Keratinocyte (primary cell): ENCODE data around the gene CABLES2. TPM values are rescaled to one million over a fixed set of nuclear protein-coding genes. Genes with fewer than 3 reads are reported as not detected.

Source experiments
- DNase-seq: peaks from one replicate; pipeline ENCODE4 v3.0.0-alpha.2; 2011; ENCODE audit warnings: low read depth, missing footprints, low spot score
- FAIRE-seq: peaks from 2 replicates; lab custom pipeline; 2011; peaks lifted over from hg19 to GRCh38; lab: Jason Lieb, UNC
- H2AFZ ChIP-seq: 2 replicates; pipeline ENCODE4 v1.6.0; 2012; ENCODE audit warnings: low read length, control low read depth, inconsistent platforms; ENCODE audit not compliant: control insufficient read depth
- H3K27ac ChIP-seq: 2 replicates; pipeline ENCODE4 v1.5.1; 2011; ENCODE audit warnings: low read length; ENCODE audit not compliant: control insufficient read depth, insufficient read depth
- H3K27me3 ChIP-seq: 3 replicates; pipeline ENCODE4 v1.6.0; 2011; ENCODE audit warnings: low read length; ENCODE audit not compliant: control insufficient read depth, insufficient read depth; ENCODE audit errors: extremely low read depth
- H3K36me3 ChIP-seq, 2 experiments: 2 replicates in 1 of 2; 3 replicates in 1 of 2; pipeline ENCODE4 v1.5.1; 2011; ENCODE audit warnings: low read length in 2 of 2, mild to moderate bottlenecking in 1 of 2; ENCODE audit not compliant: control insufficient read depth in 2 of 2, insufficient read depth in 2 of 2; ENCODE audit errors: extremely low read depth in 1 of 2
- H3K4me1 ChIP-seq: 3 replicates; pipeline ENCODE4 v1.5.1; 2011; ENCODE audit warnings: low read length; ENCODE audit not compliant: control insufficient read depth, insufficient read depth; ENCODE audit errors: extremely low read depth
- H3K4me2 ChIP-seq: 3 replicates; pipeline ENCODE4 v1.6.0; 2011; ENCODE audit warnings: low read depth, low read length; ENCODE audit not compliant: control insufficient read depth, insufficient read depth; ENCODE audit errors: extremely low read depth
- H3K4me3 ChIP-seq, 3 experiments: fragments of 200-600 bp in 1 of 3; sonication (generic) in 1 of 3; 2 replicates in 2 of 3; 3 replicates in 1 of 3; pipeline ENCODE4 v1.5.1; 2011 to 2016; ENCODE audit warnings: low read length in 3 of 3, mild to moderate bottlenecking in 3 of 3, control low read depth in 2 of 3, inconsistent platforms in 1 of 3, low read depth in 1 of 3, mixed read lengths in 1 of 3, mixed run types in 1 of 3, moderate library complexity in 1 of 3; ENCODE audit not compliant: control insufficient read depth in 2 of 3, insufficient read depth in 2 of 3; ENCODE audit errors: extremely low read depth in 1 of 3
- H3K79me2 ChIP-seq: 2 replicates; pipeline ENCODE4 v1.6.0; 2012; ENCODE audit warnings: low read length; ENCODE audit not compliant: control insufficient read depth, insufficient read depth
- H3K9ac ChIP-seq: 3 replicates; pipeline ENCODE4 v1.6.0; 2011; ENCODE audit warnings: low read length; ENCODE audit not compliant: control insufficient read depth, insufficient read depth; ENCODE audit errors: extremely low read depth
- H3K9me1 ChIP-seq: 3 replicates; pipeline ENCODE4 v1.6.0; 2011; ENCODE audit warnings: low read length; ENCODE audit not compliant: control insufficient read depth, insufficient read depth; ENCODE audit errors: extremely low read depth
- H3K9me3 ChIP-seq: 2 replicates; pipeline ENCODE4 v1.5.1; 2012; ENCODE audit warnings: low read depth, low read length; ENCODE audit not compliant: control insufficient read depth
- H4K20me1 ChIP-seq: 3 replicates; pipeline ENCODE4 v1.6.0; 2011; ENCODE audit warnings: low read length; ENCODE audit not compliant: control insufficient read depth, insufficient read depth; ENCODE audit errors: extremely low read depth
- EZH2 ChIP-seq: IDR thresholded peaks from one replicate; pipeline ENCODE4 v1.6.1; 2012; ENCODE audit warnings: inconsistent platforms, mild to moderate bottlenecking, low read length, moderate library complexity
- dilution Hi-C: fragments of 300-500 bp; cut with MboI; formaldehyde crosslinking; loops from one replicate; pipeline ENCODE4 v1.7.0; 2020; ENCODE audit warnings: low sequenced_read_pairs; ENCODE audit not compliant: extremely low pct_ligation_motif_present
- polyA plus RNA-seq, 5 experiments: library from polyadenylated mRNA; depleted of rRNA in 3 of 5; stranded (reverse) in 3 of 5; stranded (forward) in 1 of 5; unstranded in 1 of 5; fragments of >200 nt; gene quantifications; 1 replicate in 1 of 5; 2 replicates in 3 of 5; 3 replicates in 1 of 5; pipeline versions ENCODE4 v1.2.1 to v1.2.3, GENCODE V29; 2011 to 2012; ENCODE audit warnings: missing spikeins in 2 of 5, low read depth in 1 of 5, low replicate concordance in 1 of 5
- TF ChIP-seq, protein P1 (sequence below), 3 experiments: IDR thresholded peaks in 1 of 3; conservative IDR thresholded peaks in 1 of 3; optimal IDR thresholded peaks in 1 of 3; 2 replicates in 2 of 3; 3 replicates in 1 of 3; pipeline versions ENCODE3 to v1.5.1; 2011; ENCODE audit warnings: low read length in 3 of 3, mild to moderate bottlenecking in 3 of 3, moderate library complexity in 2 of 3, control low read depth in 1 of 3, inconsistent platforms in 1 of 3; ENCODE audit not compliant: insufficient read depth in 2 of 3; ENCODE audit errors: extremely low read depth in 1 of 3

CABLES2 gene
- polyA plus RNA-seq, 1 donor (not counting 4 experiments of a cell fraction or from before 2014, with no cell fraction given): 2.2 TPM

DNA sequence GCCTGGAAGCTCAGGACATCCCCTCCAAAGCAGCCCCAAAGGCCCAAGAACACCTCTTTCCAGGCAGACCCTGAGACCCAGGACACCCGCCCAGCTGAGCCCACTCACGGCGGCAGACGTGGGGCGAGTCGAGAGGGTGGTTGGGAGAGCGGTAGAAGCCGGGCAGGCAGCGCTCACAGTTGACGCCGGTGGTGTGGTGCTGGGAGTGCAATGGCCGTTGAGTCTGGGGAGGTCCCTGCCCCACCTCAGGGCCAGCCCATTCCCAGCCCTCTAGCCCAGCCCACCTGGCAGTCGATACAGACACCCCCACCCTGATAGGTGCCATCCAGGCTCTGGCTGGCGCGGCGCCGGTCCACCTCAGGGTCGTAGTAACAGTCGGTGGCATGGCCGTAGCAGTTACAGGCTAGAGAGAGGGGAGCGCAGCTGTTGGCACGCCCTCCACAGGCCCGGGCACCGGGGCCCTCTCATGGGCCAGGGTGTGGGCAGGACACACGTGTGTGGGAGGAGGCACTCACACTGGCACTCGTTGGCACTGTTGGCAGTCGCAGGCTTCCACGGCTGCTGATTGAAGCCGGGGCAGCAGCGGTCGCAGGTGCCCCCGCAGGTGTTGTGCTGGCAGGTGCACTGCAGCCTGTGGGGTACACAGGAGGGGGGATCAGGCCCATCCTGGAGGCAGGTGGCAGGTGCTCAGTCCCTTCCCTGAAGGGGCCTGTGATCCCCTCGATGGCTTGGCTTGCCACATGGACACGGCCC, 60.5 kb downstream of the CABLES2 start:
- Histone ChIP-seq H3K79me2 (peaks cover 4% of the 10 kb centered on the region), H2AFZ (no peak overlapping the region), H3K27me3 (no peaks in the 10 kb centered on the region), H3K9me3 (no peaks in the 10 kb centered on the region), H4K20me1 (no peaks in the 10 kb centered on the region), H3K9ac (no peak overlapping the region), H3K4me3 (no peak overlapping the region), H3K36me3 (peaks cover 35 to 44% of the 10 kb centered on the region in 2 experiments), H3K4me2 (no peak overlapping the region), H3K27ac (no peak overlapping the region), H3K4me1 (peaks cover 20% of the 10 kb centered on the region), H3K9me1 (no peaks in the 10 kb centered on the region)
- TF ChIP-seq EZH2: no peak
- TF ChIP-seq, protein P1, sequence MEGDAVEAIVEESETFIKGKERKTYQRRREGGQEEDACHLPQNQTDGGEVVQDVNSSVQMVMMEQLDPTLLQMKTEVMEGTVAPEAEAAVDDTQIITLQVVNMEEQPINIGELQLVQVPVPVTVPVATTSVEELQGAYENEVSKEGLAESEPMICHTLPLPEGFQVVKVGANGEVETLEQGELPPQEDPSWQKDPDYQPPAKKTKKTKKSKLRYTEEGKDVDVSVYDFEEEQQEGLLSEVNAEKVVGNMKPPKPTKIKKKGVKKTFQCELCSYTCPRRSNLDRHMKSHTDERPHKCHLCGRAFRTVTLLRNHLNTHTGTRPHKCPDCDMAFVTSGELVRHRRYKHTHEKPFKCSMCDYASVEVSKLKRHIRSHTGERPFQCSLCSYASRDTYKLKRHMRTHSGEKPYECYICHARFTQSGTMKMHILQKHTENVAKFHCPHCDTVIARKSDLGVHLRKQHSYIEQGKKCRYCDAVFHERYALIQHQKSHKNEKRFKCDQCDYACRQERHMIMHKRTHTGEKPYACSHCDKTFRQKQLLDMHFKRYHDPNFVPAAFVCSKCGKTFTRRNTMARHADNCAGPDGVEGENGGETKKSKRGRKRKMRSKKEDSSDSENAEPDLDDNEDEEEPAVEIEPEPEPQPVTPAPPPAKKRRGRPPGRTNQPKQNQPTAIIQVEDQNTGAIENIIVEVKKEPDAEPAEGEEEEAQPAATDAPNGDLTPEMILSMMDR (optimal IDR thresholded peaks at IDR 0.05 in 1 of 3, IDR thresholded peaks at IDR 0.05 in 1 of 3, conservative IDR thresholded peaks at IDR 0.05 in 1 of 3; ENCODE audit: extremely low read depth in 1 of 3, insufficient read depth in 2 of 3, low read length in 3 of 3): no peak
- DNase-seq: no peak
- no peak for FAIRE-seq
- dilution Hi-C loops: no loop called here

DNA sequence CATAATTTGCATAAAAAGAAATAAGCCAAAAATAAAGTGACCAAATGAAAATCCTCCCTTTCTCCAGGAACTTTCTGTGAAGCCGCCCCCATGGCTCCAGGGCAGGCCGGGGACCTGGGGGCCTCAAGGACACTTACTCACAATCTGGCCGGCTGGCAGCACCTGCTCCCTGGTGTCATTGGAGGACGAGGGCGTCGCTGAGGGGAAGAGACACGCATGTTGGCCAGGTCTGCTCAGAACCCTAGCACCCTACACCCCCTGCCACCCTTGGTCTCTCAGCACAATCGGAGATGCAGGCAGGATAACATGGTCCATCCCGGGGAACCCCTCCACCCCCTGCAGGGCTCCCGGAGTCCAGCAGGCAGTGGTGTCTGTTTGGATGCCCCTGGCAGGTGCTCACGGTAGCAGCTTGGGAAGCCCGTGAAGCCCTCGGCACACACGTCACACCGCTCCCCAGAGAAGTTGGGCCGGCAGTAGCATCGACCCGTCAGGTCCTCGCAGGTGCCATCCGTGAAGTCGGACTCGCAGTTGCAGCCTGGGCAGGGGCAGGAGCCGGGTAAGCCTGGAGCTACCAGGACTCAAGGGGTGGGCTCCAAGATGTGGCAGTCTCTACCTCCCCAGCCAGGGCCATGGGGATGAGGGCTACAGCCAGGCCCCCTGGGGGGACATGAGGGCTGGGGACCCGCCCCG, 61.3 kb downstream of the CABLES2 start:
- Histone ChIP-seq H2AFZ (no peak overlapping the region), H3K9ac (no peak overlapping the region)

More for the DNA sequence above, 61.3 kb downstream of the CABLES2 start:
- Histone ChIP-seq H4K20me1 (no peaks in the 10 kb centered on the region), H3K4me3 (no peak overlapping the region), H3K9me3 (no peaks in the 10 kb centered on the region), H3K4me1 (peaks cover 12% of the 10 kb centered on the region), H3K27ac (no peak overlapping the region), H3K4me2 (no peak overlapping the region), H3K79me2 (peaks cover 4% of the 10 kb centered on the region), H3K27me3 (no peaks in the 10 kb centered on the region), H3K9me1 (no peaks in the 10 kb centered on the region), H3K36me3 (peaks cover 40 to 46% of the 10 kb centered on the region in 2 experiments)
- TF ChIP-seq, protein P1 (optimal IDR thresholded peaks at IDR 0.05 in 1 of 3, IDR thresholded peaks at IDR 0.05 in 1 of 3, conservative IDR thresholded peaks at IDR 0.05 in 1 of 3; ENCODE audit: extremely low read depth in 1 of 3, insufficient read depth in 2 of 3, low read length in 3 of 3): no peak
- no peak for TF ChIP-seq EZH2
- dilution Hi-C loops: no loop called here
- DNase-seq: no peak
- no peak for FAIRE-seq
